GM23338 (cell line): Measurements from ENCODE around the gene DNASE1L2. TPM values are rescaled to one million over a fixed set of nuclear protein-coding genes. Genes with fewer than 3 reads are reported as not detected.

Experiments
- ATAC-seq: fragments of 200-7000 bp; cut with Tn5 transposase; 3 replicates; pipeline ENCODE4 v1.9.1; 2020
- DNase-seq: peaks from one replicate; pipeline ENCODE4 v3.0.0-alpha.2; 2015; ENCODE audit warnings: low spot score
- H2AFZ ChIP-seq: fragments of 200-600 bp; sonication (generic); 2 replicates; pipeline ENCODE4 v1.8.0; 2016; ENCODE audit warnings: antibody characterized with exemption, mild to moderate bottlenecking, moderate library complexity
- H3F3A ChIP-seq: fragments of 200-600 bp; sonication (generic); replicated peaks from 2 replicates; pipeline ENCODE4 v1.8.0; 2017; ENCODE audit warnings: antibody characterized with exemption, mixed run types, low read depth
- H3K27ac ChIP-seq: fragments of 200-600 bp; sonication (generic); 2 replicates; pipeline ENCODE4 v1.6.1; 2016; ENCODE audit warnings: low read depth
- H3K27me3 ChIP-seq: fragments of 200-600 bp; sonication (generic); 2 replicates; pipeline ENCODE4 v1.8.0; 2016; ENCODE audit warnings: mild to moderate bottlenecking, mixed run types, moderate library complexity; ENCODE audit not compliant: insufficient read depth
- H3K36me3 ChIP-seq: fragments of 200-600 bp; sonication (generic); 2 replicates; pipeline ENCODE4 v1.8.0; 2016; ENCODE audit warnings: mild to moderate bottlenecking; ENCODE audit not compliant: insufficient read depth
- H3K4me1 ChIP-seq: fragments of 200-600 bp; sonication (generic); 2 replicates; pipeline ENCODE4 v1.8.0; 2016; ENCODE audit warnings: mild to moderate bottlenecking, moderate library complexity; ENCODE audit not compliant: insufficient read depth
- H3K4me2 ChIP-seq: fragments of 200-600 bp; sonication (generic); 2 replicates; pipeline ENCODE4 v1.7.1; 2017; ENCODE audit warnings: mixed run types
- H3K4me3 ChIP-seq: fragments of 200-600 bp; sonication (generic); 2 replicates; pipeline ENCODE4 v1.6.1; 2016; ENCODE audit warnings: mixed run types
- H3K79me2 ChIP-seq: fragments of 200-600 bp; sonication (generic); replicated peaks from 2 replicates; pipeline ENCODE4 v1.8.0; 2017; ENCODE audit warnings: mild to moderate bottlenecking; ENCODE audit not compliant: insufficient read depth
- H3K9me2 ChIP-seq: fragments of 200-600 bp; sonication (generic); 2 replicates; pipeline ENCODE4 v1.8.0; 2017; ENCODE audit not compliant: insufficient read depth
- H4K20me1 ChIP-seq: fragments of 200-600 bp; sonication (generic); replicated peaks from 2 replicates; pipeline ENCODE4 v1.8.0; 2017; ENCODE audit warnings: mild to moderate bottlenecking; ENCODE audit not compliant: insufficient read depth
- H3K27ac Mint-ChIP-seq: 2 replicates; pipeline ENCODE4 v1.8.0; 2020; ENCODE audit warnings: inconsistent platforms, mild to moderate bottlenecking, moderate library complexity, mixed read lengths
- H3K27me3 Mint-ChIP-seq: 3 replicates; pipeline ENCODE4 v1.8.0; 2022; ENCODE audit warnings: low read depth, mild to moderate bottlenecking, moderate library complexity, mixed read lengths, inconsistent platforms; ENCODE audit not compliant: insufficient read depth, poor library complexity
- H3K36me3 Mint-ChIP-seq: 3 replicates; pipeline ENCODE4 v1.8.0; 2021; ENCODE audit warnings: low read depth, mild to moderate bottlenecking, inconsistent platforms, moderate library complexity, mixed read lengths
- H3K4me1 Mint-ChIP-seq: 3 replicates; pipeline ENCODE4 v1.8.0; 2020; ENCODE audit warnings: mild to moderate bottlenecking, inconsistent platforms, mixed read lengths
- H3K4me3 Mint-ChIP-seq: 3 replicates; pipeline ENCODE4 v1.8.0; 2021; ENCODE audit warnings: moderate library complexity, mild to moderate bottlenecking, inconsistent platforms, mixed read lengths
- H3K9me3 Mint-ChIP-seq: 3 replicates; pipeline ENCODE4 v1.8.0; 2020; ENCODE audit warnings: moderate library complexity, mild to moderate bottlenecking, inconsistent platforms, mixed read lengths
- CREB1 ChIP-seq: fragments of 250-450 bp; sonication (Bioruptor Pico); IDR thresholded peaks from 2 replicates; pipeline ENCODE4 v1.5.0; 2020; ENCODE audit warnings: low read depth, mild to moderate bottlenecking, moderate library complexity
- CTCF ChIP-seq, 2 experiments: fragments of 200-600 bp in 1 of 2; sonication (generic) in 1 of 2; conservative IDR thresholded peaks; 2 replicates each; pipeline versions ENCODE4 v1.5.1 to v1.6.1; 2016 to 2017; ENCODE audit warnings: antibody characterized with exemption in 2 of 2, low read depth in 2 of 2, mild to moderate bottlenecking in 2 of 2, moderate library complexity in 1 of 2
- ZNF462 ChIP-seq: fragments of 250-450 bp; sonication (Bioruptor Pico); IDR thresholded peaks from 2 replicates; pipeline ENCODE4 v1.5.0; 2020; ENCODE audit warnings: mild to moderate bottlenecking, moderate library complexity
- polyA plus RNA-seq: library from polyadenylated mRNA; unstranded; fragments of >200 nt; fragmentation: Nextera tagmentation; extraction: Ambion mirVana; gene quantifications from 2 replicates; pipeline ENCODE4 v1.2.1, GENCODE V29; 2016
- total RNA-seq: library from RNA; depleted of rRNA; stranded (reverse); fragments of >200 nt; shearing (Covaris generic); gene quantifications from 2 replicates; pipeline ENCODE4 v1.2.3, GENCODE V29; 2014
- TF ChIP-seq, protein P1 (sequence below): IDR thresholded peaks from one replicate; pipeline ENCODE4 v1.6.1; 2018; ENCODE audit warnings: antibody characterized with exemption; ENCODE audit not compliant: unreplicated experiment

Gene DNASE1L2
- total and polyA plus RNA-seq, 2 experiments from 2014 or later: 0.23 TPM; not detected in 1

GRCh38 chr16:2243781-2244180, 7.5 kb downstream of the DNASE1L2 start (continued):
- TF ChIP-seq ZNF462 (CRISPR knock-in tag): no peak
- TF ChIP-seq, protein P1, sequence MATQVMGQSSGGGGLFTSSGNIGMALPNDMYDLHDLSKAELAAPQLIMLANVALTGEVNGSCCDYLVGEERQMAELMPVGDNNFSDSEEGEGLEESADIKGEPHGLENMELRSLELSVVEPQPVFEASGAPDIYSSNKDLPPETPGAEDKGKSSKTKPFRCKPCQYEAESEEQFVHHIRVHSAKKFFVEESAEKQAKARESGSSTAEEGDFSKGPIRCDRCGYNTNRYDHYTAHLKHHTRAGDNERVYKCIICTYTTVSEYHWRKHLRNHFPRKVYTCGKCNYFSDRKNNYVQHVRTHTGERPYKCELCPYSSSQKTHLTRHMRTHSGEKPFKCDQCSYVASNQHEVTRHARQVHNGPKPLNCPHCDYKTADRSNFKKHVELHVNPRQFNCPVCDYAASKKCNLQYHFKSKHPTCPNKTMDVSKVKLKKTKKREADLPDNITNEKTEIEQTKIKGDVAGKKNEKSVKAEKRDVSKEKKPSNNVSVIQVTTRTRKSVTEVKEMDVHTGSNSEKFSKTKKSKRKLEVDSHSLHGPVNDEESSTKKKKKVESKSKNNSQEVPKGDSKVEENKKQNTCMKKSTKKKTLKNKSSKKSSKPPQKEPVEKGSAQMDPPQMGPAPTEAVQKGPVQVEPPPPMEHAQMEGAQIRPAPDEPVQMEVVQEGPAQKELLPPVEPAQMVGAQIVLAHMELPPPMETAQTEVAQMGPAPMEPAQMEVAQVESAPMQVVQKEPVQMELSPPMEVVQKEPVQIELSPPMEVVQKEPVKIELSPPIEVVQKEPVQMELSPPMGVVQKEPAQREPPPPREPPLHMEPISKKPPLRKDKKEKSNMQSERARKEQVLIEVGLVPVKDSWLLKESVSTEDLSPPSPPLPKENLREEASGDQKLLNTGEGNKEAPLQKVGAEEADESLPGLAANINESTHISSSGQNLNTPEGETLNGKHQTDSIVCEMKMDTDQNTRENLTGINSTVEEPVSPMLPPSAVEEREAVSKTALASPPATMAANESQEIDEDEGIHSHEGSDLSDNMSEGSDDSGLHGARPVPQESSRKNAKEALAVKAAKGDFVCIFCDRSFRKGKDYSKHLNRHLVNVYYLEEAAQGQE: no peak
- TF ChIP-seq CREB1: no peak

- peaks cover 4% of the 10 kb centered on the region; the same call in 1 of the 2 replicates for H3K36me3 ChIP-seq
- no peak overlapping the region for H3K4me2 ChIP-seq
- Mint-ChIP-seq H3K36me3 (peaks cover 60% of the 10 kb centered on the region), H3K9me3 (no peaks in the 10 kb centered on the region), H3K27me3 (peaks cover 8% of the 10 kb centered on the region), H3K27ac (no peak overlapping the region), H3K4me1 (no peaks in the 10 kb centered on the region), H3K4me3 (no peak overlapping the region)
- no peak overlapping the region for H2AFZ ChIP-seq
- no peaks in the 10 kb centered on the region for H3K27me3 ChIP-seq
- no peak overlapping the region for H3K27ac ChIP-seq
- peaks cover 16% of the 10 kb centered on the region for H3K79me2 ChIP-seq
- ATAC-seq: peak; percentile 64
- H3K4me1 ChIP-seq: no peaks in the 10 kb centered on the region
- peaks cover 4% of the 10 kb centered on the region for H4K20me1 ChIP-seq
- no peak overlapping the region for H3K4me3 ChIP-seq
- peak; percentile 64 for DNase-seq
- no peaks in the 10 kb centered on the region for H3K9me2 ChIP-seq
- H3F3A ChIP-seq: peaks cover 8% of the 10 kb centered on the region
- peak; percentile 26 to 49; a peak in 3 of 4 replicates for TF ChIP-seq CTCF (conservative IDR thresholded peaks at IDR 0.05; ENCODE audit: low read depth in 2 of 2)
These were observed 8.1 kb downstream of the DNASE1L2 start for GRCh38 chr16:2244301-2244700.
